GM21390 (cell line): ENCODE measurements around the gene RBBP4.
"Not testable (repeated sequence)": the region's sequence is repeated elsewhere in the genome, so short reads cannot be mapped to it uniquely, and the experiment has no call there.

Experiments used
- ATAC-seq: cut with Tn5 transposase; IDR thresholded peaks from one replicate; pipeline ENCODE4 v1.9.1; 2021; ENCODE audit not compliant: unreplicated experiment

Gene RBBP4

GRCh38 chr1:32685498-32685897, 34.5 kb downstream of the RBBP4 start:
- ATAC-seq, result no peak

DNA sequence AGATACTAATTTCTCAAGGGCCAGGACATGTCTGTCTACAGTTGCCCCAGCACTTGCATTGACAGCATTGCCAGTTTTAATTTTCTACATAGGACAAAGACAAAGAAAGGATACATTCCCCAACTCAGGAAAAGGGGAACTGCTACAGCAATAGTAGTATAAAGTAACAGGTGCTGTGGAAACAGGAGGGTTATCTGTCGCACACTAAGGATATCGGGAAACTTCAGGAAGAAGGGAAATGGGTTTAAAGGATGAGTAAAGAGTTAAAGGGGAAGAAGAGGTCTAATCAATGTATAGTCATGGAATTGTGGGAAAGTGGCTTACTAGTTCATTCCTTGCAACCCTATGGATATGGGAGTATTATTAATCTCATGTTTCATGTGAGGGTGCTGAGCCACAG, 35.4 kb downstream of the RBBP4 start:
- ATAC-seq, result no peak

DNA sequence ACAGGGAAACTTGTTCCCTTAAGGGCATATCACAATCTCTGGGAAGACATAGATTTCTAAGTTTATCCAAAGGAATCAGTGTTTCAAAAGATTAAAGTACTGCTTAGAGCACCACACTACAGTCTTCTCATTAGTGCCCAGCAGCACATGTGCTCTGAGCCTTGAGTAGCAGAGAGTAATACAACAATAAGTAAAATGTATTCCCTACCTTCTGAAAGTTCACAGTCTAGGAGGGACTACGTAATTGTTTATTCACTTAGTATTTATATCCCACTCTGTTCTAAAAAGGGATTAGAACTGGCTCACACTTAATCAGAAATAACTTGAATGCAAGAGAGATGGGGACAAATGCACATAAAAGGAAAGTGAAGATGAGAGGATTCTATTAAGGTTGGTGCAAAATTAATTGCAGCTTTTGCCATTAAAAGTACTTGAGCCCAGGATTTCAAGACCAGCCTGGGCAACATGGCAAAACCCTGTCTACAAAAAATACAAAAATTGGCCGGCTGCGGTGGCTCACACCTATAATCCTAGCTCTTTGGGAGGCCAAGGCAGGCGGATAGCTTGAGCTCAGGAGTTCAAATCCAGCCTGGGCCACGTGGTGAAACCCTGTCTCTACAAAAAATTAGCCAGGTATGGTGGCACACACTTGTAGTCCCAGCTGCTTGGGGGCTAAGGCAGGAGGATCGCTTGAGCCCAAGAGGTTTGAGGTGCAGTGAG, 42.6 kb downstream of the RBBP4 start:
- ATAC-seq, result no peak

DNA sequence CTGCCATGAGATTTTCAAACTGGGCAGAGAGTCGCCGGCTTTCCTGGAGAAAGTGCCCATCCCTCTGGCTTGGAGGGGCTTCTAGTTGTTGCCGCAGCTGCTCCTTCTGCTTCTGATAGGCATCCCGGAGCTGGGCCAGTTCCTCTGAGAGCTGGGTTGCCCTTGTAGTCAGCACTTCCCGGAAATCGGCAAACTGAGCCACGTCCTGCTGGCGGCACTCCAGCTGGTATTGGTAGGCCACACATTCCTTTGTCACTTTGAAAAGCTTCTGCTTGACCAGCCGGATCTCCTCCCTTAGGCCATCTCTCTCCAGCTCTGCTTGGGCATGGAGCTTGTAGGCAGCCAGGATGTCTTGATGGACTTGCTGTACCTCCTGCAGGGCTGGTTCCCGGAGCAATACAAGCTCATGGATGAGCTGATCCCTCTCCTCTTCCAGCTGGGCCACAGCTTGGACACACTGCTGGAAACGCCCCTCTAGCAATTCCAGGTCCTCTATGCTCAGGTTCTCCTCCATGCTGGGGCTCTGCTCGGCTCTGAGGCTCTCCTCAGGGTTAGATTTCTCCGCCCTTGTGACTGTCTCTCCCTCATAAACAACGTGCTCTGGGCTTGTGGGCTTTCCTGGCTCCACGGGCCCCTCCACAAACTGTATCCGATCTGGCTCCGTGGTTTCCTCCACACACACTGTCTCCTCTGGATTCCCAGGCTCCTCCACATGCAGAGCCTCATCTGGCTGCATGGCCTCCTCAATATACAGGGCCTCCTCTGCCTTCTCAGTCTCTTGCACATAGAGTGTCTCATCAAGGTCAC, 44.3 kb downstream of the RBBP4 start:
- no peak for ATAC-seq

DNA sequence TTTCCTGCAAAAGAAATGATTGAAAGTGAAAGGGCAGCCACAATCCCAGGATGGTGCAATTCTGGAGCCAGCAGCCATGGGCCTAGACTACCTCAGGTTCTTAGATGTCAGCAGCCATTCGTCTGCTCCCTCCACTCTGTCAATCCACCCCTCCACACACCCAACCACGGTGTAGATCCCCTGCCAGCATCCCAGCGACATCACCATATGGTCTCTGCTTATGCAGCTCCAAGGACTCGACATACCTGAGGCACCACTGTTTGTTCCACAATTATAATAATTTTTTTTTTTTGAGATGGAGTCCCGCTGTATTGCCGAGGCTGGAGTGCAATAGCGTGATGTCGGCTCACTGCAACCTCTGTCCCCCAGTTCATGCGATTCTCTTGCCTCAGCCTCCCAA, 45.0 kb downstream of the RBBP4 start:
- no peak for ATAC-seq

DNA sequence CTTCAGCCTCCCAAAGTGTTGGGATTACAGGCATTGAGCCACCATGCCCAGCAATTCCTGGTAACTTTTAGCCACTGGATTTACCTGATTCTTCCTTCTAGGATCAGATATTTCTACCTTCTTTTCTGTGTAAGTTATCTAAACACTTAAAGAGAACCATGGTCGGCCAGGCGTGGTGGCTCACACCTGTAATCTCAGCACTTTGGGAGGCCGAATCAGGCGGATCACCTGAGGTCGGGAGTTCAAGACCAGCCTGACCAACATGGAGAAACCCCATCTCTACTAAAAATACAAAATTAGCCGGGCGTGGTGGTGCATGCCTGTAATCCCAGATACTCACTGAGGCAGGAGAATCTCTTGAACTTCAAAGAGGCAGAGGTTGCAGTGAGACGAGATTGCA, 46.0 kb downstream of the RBBP4 start:
- not testable (repeated sequence) for ATAC-seq

GRCh38 chr1:32701421-32701911, 50.5 kb downstream of the RBBP4 start:
- ATAC-seq, result no peak

GRCh38 chr1:32701951-32702598, 51.1 kb downstream of the RBBP4 start:
- ATAC-seq, result no peak

GRCh38 chr1:32702599-32703478, 51.8 kb downstream of the RBBP4 start, which contains the start of gene SYNC:
Gene SYNC, minus strand, starts transcription at chr1:32702770. Its CDS starts 110 bp downstream, at chr1:32702660.
- no peak for ATAC-seq

- ATAC-seq, result no peak
Observed at GRCh38 chr1:32703479-32704291, 52.7 kb downstream of the RBBP4 start.

DNA sequence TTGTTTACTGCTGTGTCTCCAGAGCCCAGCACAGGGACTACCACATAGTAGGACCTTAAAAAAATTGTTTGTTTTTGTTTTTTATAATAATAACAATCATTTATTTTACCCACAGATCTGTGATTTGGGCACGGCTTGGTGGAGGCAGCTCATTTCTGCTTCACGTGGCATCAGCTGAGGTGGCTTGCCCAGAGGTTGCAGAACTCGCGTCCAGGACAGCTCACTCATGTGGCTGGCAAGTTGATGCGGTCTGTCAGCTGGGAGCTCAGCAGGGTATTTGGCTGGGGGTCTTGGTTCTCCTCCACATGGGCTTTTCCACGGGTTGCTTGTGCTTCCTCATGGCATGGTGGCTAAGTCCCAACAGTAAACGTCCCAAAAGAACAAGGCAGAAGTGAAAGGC, 54.5 kb downstream of the RBBP4 start:
- ATAC-seq, result no peak

GRCh38 chr1:32706491-32706890, 55.5 kb downstream of the RBBP4 start:
- no peak for ATAC-seq

- no peak for ATAC-seq
Observed at GRCh38 chr1:32709075-32709474, 58.1 kb downstream of the RBBP4 start.

DNA sequence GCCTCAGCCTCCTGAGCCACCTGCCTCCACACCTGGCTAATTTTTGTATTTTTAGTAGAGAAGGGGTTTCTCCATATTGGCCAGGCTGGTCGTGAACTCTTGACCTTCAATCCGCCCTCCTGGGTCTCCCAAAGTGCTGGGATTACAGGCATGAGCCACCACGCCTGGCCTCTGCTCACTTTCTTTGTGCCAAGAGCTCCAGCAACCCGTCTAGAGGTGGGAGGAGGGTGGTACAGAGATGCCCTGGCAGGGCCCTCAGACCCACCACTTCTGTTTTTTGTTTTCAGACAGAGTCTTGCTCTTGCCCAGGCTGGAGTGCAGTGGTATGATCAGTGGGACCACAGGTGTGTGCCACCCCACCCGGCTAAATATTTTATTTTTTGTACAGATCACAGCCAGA, 58.5 kb downstream of the RBBP4 start:
- no peak for ATAC-seq

DNA sequence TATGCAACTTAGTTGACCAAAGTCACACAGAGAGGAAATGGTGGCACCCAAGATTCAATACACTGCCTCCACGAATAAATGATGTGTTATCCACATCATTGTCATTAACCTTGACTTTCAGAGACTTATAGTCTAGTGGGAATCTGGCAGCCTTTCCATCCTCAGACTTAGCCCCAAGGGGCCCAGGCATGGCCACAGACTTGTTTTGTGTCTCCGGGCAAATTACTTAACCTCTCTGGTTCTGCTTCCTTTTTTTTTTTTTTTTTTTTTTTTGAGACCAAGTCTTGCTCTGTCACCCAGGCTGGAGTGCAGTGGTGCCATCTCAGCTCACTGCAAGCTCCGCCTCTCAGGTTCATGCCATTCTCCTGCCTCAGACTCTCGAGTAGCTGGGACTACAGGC, 60.2 kb downstream of the RBBP4 start:
- not testable (repeated sequence) for ATAC-seq

DNA sequence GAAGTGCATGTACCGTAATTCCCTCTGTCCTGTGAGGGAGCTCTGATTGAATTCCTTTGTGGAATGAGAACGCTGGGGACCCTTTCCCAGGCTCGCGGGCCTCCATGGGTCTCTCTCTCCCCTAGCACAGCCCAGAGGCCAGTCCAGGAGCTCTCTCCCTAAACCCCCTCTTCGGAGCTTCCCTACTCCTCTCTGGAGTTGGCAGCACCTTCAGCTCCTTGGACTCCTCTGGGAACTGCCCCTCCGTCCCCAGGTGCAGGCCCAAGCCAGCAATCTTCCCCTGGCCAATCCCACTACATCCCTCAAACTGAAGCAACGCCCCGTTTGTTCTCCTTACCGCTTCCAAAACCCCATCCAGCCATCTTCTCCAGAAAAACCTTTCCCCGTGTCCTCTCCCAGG, 62.1 kb downstream of the RBBP4 start:
- no peak for ATAC-seq

DNA sequence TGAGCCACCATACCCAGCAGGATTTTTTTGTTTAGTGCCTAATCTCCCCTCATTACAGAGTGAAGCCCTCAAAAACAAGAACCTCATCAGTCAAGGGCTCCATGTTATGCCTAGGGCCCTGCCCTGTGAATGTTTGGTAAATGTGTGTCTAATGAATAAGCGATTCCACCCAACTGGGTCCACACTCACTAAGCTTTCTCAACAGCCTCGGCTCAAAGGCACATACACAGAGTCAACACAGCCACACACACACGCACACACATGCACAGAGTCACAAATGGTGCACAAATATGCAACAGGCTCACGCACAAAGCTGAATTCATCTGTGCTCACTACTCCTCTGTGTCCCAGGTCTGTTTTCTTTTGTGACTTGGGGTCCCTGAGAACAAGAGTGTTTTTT, 63.3 kb downstream of the RBBP4 start:
- no peak for ATAC-seq

DNA sequence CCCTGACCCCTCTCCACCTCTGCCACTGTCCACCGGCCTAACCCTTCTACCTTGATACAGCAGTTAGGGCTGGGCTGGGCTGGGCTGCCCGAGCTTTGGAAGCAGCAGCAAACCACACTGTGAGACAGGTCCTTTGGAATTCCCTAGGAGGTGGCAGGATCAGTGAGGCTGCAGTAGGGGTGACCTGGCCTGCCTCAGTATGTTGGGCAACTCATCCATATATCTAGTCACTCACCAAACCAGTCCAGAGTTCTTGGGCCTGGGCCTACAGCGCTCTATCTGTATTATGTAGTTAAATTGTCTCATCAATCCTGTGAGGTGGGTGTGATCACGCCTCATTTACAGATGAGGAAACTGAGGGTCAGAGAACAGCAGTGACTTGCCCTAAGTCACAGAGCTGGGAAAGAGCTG, 64.9 kb downstream of the RBBP4 start:
- ATAC-seq, result no peak

DNA sequence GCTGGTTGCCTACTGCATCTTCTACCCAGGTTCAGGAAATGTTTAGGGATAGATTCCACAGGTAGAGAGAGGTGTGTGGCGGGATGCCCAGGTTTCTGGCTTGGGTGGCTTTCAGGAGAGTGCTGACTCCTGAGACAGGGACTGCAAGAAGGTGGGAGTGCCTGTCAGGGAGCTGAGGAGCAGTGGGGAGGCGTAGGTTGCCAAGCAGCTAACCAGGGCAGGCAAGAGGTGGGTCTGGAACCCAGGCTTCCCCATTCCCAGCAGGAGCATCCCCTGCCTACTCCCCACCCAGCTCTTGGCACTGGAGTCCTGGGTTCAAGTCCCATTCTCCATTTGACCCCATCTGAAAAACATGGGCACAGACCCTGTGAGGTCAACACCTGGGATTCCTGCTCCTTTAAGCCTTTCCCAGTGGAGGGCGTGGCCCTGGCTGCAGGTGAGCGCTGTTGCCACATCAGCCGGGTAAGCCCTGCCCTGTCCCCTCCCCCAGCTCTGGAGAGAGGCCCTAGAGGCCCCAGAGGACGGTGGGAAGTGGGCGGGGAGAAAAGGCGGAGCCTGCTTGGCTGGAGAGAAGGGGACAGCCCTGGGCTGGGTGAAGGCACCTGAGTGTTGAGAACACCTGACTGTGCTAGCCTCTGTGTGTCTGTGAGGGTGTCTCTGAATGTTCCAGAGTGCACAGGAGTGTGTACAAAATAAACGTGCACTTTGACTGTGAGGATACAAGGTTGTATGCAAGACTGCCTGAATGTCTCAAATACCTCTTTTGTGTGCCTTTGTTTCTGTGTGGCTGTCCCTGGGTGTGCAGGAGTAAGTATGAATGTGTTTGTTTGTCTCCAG, 65.5 kb downstream of the RBBP4 start:
- peak; percentile 70 for ATAC-seq
